Vagina (tissue), 2 donors: ENCODE results near the gene POU2F2. TPM values are rescaled to one million over a fixed set of nuclear protein-coding genes. Genes with fewer than 3 reads are reported as not detected.

ENCODE experiments used
- DNase-seq, 2 donors: peaks; one replicate each; pipeline ENCODE4 v3.0.0-alpha.2; 2017; ENCODE audit errors: extremely low spot score in 2 of 2
- H3K27ac ChIP-seq: fragments of 200-600 bp; sonication (generic); one replicate; pipeline ENCODE4 v1.5.1; 2019
- H3K27me3 ChIP-seq: fragments of 200-600 bp; sonication (generic); one replicate; pipeline ENCODE4 v1.5.1; 2019
- H3K36me3 ChIP-seq, 2 donors: fragments of 200-600 bp; sonication (generic); one replicate each; pipeline ENCODE4 v1.5.1; 2017 to 2019
- H3K4me1 ChIP-seq: fragments of 200-600 bp; sonication (generic); one replicate; pipeline ENCODE4 v1.5.1; 2019
- H3K4me3 ChIP-seq, 2 donors: fragments of 200-600 bp; sonication (generic); 1 replicate in 1 of 2; 2 replicates in 1 of 2; pipeline ENCODE4 v1.5.1; 2016 to 2019
- H3K9me3 ChIP-seq: fragments of 200-600 bp; sonication (generic); one replicate; pipeline ENCODE4 v1.5.1; 2019
- POLR2A ChIP-seq, 2 donors: fragments of 450-650 bp; IDR thresholded peaks; one replicate each; pipeline ENCODE4 v1.6.1; 2017; ENCODE audit warnings: antibody characterized with exemption in 2 of 2, mild to moderate bottlenecking in 2 of 2, moderate library complexity in 2 of 2
- POLR2AphosphoS5 ChIP-seq, 2 donors: sonication (generic); formaldehyde crosslinking; IDR thresholded peaks; one replicate each; pipeline ENCODE4 v1.9.0; 2017; ENCODE audit warnings: antibody characterized with exemption in 2 of 2, mild to moderate bottlenecking in 2 of 2, low read depth in 1 of 2; ENCODE audit not compliant: insufficient read depth in 1 of 2
- intact Hi-C: fragments of 100-400 bp; cut with DNase I; formaldehyde crosslinking; loops from one replicate; pipeline ENCODE4 v1.15.1; 2023
- total RNA-seq: library from RNA; depleted of rRNA; stranded (reverse); fragments of >200 nt; gene quantifications from one replicate; pipeline ENCODE4 v1.2.3, GENCODE V29; 2016
- TF ChIP-seq, protein P1 (sequence below), 3 experiments: fragments of 450-650 bp in 2 of 3; fragments of 200-600 bp in 1 of 3; sonication (generic) in 1 of 3; IDR thresholded peaks; one replicate each; pipeline ENCODE4 v1.5.1; 2017 to 2019; ENCODE audit warnings: antibody characterized with exemption in 3 of 3, mild to moderate bottlenecking in 2 of 3, moderate library complexity in 2 of 3

The POU2F2 gene
- total RNA-seq, 1 donor from 2014 or later, result 0.74 TPM

DNA sequence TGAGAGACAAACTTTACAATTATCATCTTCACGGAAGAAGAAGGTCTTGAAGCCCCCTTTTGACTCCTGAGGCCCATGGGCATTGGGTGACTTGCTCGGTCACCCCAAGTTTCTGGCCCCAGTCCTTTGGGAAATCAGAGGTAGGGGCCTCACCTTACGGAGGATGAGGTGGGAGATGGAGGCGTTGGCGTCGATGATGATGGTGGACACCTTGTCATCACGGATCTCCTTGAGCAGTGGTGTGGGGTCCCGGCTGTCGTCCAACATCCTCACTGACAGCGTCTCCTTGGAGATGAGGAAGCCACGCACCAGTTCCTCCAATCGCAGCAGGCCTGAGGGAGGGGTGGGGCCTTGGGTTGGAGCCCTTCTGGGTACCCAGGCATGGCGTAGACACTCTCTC lies 73.0 kb downstream of the POU2F2 start:
- Histone ChIP-seq H3K9me3 (no peaks in the 10 kb centered on the region), H3K4me3 (no peak overlapping the region), H3K4me1 (no peaks in the 10 kb centered on the region), H3K27ac (no peak overlapping the region), H3K36me3 (no peaks in the 10 kb centered on the region), H3K27me3 (no peaks in the 10 kb centered on the region)
- DNase-seq, result no peak
- TF ChIP-seq, protein P1, sequence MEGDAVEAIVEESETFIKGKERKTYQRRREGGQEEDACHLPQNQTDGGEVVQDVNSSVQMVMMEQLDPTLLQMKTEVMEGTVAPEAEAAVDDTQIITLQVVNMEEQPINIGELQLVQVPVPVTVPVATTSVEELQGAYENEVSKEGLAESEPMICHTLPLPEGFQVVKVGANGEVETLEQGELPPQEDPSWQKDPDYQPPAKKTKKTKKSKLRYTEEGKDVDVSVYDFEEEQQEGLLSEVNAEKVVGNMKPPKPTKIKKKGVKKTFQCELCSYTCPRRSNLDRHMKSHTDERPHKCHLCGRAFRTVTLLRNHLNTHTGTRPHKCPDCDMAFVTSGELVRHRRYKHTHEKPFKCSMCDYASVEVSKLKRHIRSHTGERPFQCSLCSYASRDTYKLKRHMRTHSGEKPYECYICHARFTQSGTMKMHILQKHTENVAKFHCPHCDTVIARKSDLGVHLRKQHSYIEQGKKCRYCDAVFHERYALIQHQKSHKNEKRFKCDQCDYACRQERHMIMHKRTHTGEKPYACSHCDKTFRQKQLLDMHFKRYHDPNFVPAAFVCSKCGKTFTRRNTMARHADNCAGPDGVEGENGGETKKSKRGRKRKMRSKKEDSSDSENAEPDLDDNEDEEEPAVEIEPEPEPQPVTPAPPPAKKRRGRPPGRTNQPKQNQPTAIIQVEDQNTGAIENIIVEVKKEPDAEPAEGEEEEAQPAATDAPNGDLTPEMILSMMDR (IDR thresholded peaks at IDR 0.05), result no peak
- TF ChIP-seq POLR2AphosphoS5 (IDR thresholded peaks at IDR 0.05; ENCODE audit: insufficient read depth in 1 of 2, low read depth in 1 of 2) (no peak), POLR2A (IDR thresholded peaks at IDR 0.05) (no peak)
- intact Hi-C loops, result no loop called here

DNA sequence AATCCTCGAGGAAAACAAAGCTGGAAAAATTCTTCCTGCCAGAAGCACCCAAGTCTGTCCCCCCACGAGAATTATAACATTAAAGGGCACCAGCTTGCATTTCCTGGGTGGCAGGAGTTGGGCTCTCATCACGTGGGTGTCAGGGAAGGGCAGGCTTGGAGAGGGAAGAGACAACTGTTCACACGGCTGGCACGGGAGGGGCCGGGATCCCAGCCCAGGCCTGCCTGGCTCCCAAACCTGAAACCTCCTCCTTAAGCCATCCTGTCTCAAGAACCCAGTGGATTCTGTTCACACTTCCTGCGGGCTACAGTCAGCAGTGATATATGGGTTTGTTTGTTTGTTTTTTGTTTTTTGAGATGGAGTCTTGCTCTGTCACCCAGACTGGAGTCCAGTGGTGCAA lies 74.4 kb downstream of the POU2F2 start:
- H3K27ac ChIP-seq, result no peak overlapping the region
- no peak overlapping the region for H3K4me3 ChIP-seq
- intact Hi-C loops, result no loop called here
- DNase-seq, result no peak
- no peaks in the 10 kb centered on the region for H3K27me3 ChIP-seq
- peaks cover 7% of the 10 kb centered on the region for H3K4me1 ChIP-seq
- TF ChIP-seq POLR2A (IDR thresholded peaks at IDR 0.05) (no peak), POLR2AphosphoS5 (IDR thresholded peaks at IDR 0.05; ENCODE audit: insufficient read depth in 1 of 2, low read depth in 1 of 2) (peak in 1 of 2 donors; percentile 25)
- TF ChIP-seq, protein P1 (IDR thresholded peaks at IDR 0.05), result no peak
- H3K36me3 ChIP-seq, result no peaks in the 10 kb centered on the region
- no peaks in the 10 kb centered on the region for H3K9me3 ChIP-seq

DNA sequence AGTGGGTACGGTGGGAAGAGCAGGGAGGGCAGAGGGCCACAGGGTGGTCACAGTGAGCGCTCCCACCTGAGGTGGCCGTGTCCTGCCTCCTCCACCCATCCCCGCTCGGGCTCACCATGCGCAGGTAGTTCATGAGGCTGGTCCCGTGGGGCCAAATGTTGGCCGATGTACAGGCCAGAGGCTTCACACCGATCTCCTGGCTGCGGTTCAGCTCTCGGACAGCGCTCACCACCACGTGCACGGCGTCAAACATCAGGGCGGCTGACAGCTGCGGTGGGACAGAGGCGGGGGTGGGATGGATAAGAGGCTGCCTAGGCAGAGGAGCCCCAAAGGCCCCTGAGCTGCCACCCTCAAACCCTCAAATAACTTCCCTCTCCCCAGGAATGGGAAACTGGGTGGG lies 78.0 kb downstream of the POU2F2 start:
- no peaks in the 10 kb centered on the region for H3K9me3 ChIP-seq
- no peak overlapping the region for H3K4me3 ChIP-seq
- intact Hi-C loops, result no loop called here
- no peak for DNase-seq
- H3K4me1 ChIP-seq, result peaks cover 11% of the 10 kb centered on the region
- H3K27me3 ChIP-seq, result no peaks in the 10 kb centered on the region
- TF ChIP-seq, protein P1 (IDR thresholded peaks at IDR 0.05), result no peak
- no peak overlapping the region for H3K27ac ChIP-seq
- no peaks in the 10 kb centered on the region for H3K36me3 ChIP-seq

DNA sequence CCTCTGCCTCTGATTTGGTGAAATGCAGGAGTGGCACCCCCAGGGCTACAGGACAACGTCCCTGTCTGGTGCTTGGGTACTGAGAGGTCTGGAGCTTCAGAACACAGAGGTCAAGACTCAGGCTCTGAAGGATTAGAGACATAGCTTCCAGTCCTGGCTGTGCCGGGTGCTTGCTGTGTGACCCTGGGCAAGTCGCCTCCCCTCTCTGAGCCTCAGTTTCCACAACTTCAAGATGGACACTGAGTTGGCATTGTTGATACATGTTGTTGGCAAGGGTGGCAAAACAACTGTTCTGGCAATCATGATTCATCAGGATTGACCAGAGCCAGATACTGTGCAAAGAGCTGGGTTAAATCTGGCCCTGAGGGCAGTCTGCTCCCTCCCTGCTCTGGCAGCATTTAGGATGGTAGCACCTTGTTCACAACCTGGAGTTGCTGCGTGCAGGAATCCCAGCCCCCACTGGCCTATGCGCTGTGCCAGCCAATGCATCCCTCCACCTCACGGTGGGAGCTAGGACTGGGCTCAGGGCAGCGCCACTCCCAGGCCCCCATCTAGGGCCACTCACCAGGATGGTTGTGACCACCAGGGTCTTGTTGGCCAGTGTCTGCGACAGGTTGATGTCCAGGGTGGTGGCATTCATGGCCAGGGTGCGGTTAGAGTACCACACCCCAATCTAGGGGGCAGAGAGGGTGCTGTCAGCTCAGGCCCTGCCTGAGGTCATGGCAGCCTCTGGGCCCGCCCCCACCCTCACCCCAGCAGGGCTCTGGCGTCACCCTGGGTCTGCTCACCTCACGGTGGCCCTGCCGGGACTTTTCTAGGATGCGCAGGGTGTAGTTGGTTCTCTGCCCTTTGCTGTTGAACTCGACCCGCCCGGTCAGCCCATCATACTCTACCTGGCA lies 79.0 kb downstream of the POU2F2 start:
- Histone ChIP-seq H3K4me3 (no peak overlapping the region), H3K27ac (no peak overlapping the region), H3K4me1 (peaks cover 11% of the 10 kb centered on the region), H3K36me3 (no peaks in the 10 kb centered on the region), H3K27me3 (no peaks in the 10 kb centered on the region), H3K9me3 (no peaks in the 10 kb centered on the region)
- DNase-seq, result no peak
- TF ChIP-seq, protein P1 (IDR thresholded peaks at IDR 0.05), result no peak
- TF ChIP-seq POLR2AphosphoS5 (IDR thresholded peaks at IDR 0.05; ENCODE audit: insufficient read depth in 1 of 2, low read depth in 1 of 2) (no peak), POLR2A (IDR thresholded peaks at IDR 0.05) (no peak)
- intact Hi-C loops, result no loop called here

DNA sequence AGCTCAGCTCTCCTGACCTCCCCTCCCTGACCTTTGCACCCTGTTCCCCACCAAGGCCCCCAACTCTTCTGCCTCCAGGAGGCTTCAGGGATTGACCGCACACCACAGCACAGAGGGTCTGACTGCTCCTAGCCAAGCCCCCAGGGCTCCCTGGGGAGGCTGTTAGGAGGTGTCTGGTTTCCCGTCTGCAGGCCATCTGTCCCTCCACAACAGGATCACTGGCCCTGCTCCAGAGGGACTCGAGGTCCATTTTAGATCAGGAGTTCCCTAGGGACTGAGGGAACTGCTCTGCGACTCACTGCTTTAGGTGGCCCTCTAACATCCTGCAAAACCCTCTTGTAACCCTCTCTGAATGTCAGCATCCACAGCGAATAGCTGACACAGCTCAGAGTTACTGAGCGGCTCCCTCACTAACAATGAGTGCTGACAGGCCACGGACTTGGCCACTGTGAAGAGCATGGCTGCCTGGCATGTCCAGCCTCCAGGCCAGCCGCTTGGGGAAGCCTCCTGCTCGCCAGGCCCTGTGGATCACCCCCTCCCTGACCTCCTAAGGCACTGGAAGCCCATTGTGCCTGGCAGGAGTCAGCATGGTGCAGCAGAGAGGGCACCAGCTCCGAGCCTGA lies 79.9 kb downstream of the POU2F2 start:
- no peak for DNase-seq
- no peaks in the 10 kb centered on the region for H3K9me3 ChIP-seq
- peaks cover 11% of the 10 kb centered on the region for H3K4me1 ChIP-seq
- no peaks in the 10 kb centered on the region for H3K27me3 ChIP-seq
- H3K4me3 ChIP-seq, result no peak overlapping the region
- H3K27ac ChIP-seq, result peak overlapping the region; percentile 49
- TF ChIP-seq, protein P1 (IDR thresholded peaks at IDR 0.05), result no peak
- TF ChIP-seq POLR2A (IDR thresholded peaks at IDR 0.05), result no peak
- no peak for TF ChIP-seq POLR2AphosphoS5 (IDR thresholded peaks at IDR 0.05; ENCODE audit: insufficient read depth in 1 of 2, low read depth in 1 of 2)
- intact Hi-C loops, result no loop called here
- H3K36me3 ChIP-seq, result no peaks in the 10 kb centered on the region
